NCI-H82 (cell line): ENCODE data around the gene TMEM221.
"Not testable (repeated sequence)": the region's sequence is repeated elsewhere in the genome, so short reads cannot be mapped to it uniquely, and the experiment has no call there.

Source experiments
- DNase-seq: peaks from one replicate; lab custom pipeline; 2025; lab: John Stamatoyannopoulos, UW

TMEM221 gene

GRCh38 chr19:17448131-17448967 lies at the start of gene TMEM221:
Gene TMEM221 (minus strand): TSS chr19:17448668. CDS start chr19:17448462, 206 bp downstream.
- DNase-seq: peak; percentile 66

DNA sequence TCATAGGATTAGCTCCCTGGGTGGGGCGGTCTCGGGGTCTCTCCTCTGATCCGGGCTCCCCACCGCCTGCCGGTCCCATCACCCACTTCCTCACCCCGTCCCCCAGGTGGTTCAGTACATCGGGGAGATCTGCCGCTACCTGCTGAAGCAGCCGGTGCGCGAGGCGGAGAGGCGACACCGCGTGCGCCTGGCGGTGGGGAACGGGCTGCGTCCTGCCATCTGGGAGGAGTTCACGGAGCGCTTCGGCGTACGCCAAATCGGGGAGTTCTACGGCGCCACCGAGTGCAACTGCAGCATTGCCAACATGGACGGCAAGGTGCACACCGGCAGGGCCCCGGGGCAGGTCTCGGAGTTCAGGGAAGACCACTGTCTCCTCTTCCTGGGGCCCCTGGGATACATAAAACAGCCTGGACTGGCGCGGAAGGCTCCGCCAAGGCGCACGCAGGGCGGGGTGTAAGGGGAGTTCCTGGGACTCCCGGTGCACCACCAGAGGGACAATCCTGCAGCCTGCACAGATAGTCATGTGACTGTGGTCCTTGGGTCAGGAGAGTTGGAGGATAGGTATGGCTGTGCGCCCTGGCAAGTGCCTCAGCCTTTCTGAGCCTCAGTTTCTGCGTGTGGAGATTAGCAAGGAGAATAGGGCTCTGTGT lies 48.8 kb upstream of the TMEM221 start:
- DNase-seq: no peak

DNA sequence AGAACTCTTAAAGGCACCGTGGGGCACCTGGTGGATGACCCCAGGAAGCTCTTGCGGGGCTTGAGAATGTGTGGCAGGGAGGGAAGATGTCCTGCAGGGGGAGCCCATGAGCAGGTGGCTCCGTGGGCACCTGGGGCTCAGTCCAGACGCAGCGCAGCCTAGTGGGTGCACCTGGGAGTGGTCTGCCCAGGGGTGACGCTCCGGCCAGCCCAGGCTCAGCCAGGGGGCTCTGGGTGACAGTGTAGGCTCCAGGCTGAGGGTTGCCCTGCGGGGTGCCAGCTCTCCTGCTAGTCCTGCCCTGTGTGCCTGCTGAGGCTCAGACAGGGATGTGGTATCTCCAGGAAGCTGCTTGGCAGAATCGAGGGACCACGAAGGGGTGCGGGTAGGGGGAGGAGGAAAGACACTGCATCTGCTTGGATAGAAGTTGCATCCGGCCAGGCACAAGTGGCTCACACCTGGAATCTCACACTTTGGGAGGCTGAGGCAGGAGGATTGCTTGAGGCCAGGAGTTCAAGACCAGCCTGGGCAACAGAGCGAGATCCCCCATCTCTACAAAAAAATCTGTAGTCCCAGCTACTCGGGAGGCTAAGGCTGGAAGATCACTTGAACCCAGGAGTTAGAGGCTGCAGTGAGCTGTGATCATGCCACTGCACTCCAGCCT lies 48.0 kb upstream of the TMEM221 start:
- DNase-seq: peak; percentile 96

GRCh38 chr19:17495639-17496296 lies 47.3 kb upstream of the TMEM221 start:
- peak; percentile 64 for DNase-seq

- DNase-seq: no peak
Measured at GRCh38 chr19:17491287-17491686, 42.8 kb upstream of the TMEM221 start.

- DNase-seq: no peak
Measured at GRCh38 chr19:17490411-17490810, 41.9 kb upstream of the TMEM221 start.

DNA sequence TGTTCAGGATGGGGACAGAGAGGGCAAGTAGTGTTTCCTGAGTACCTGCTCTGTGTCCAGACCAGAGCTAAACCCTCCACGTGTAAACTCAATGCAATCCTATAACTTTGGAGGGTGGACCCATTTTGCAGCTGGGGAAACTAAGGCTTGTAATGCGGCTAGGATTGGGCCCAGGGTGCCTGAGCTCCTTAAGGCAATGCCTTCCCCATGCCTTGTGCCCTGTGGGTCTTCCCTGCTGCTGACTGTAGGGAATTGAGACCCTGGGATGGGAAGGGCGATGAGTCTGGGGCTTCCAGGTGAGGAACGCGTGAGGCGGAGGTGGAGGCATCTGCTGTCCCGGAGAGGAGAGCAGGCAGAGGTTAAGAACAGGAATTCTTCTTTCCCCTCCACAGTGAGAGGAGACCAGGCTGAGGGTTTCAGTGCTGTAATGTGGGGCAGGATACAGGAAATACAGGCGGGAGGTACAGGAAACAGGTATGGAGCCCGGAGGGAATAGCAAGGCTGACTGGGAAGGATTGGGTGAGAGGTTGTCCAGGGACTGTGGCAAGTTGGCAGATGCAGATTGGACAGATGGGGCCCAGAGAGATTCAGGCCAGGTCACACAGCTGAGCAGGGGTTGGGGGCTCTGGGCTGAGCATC lies 41.0 kb upstream of the TMEM221 start:
- no peak for DNase-seq

DNA sequence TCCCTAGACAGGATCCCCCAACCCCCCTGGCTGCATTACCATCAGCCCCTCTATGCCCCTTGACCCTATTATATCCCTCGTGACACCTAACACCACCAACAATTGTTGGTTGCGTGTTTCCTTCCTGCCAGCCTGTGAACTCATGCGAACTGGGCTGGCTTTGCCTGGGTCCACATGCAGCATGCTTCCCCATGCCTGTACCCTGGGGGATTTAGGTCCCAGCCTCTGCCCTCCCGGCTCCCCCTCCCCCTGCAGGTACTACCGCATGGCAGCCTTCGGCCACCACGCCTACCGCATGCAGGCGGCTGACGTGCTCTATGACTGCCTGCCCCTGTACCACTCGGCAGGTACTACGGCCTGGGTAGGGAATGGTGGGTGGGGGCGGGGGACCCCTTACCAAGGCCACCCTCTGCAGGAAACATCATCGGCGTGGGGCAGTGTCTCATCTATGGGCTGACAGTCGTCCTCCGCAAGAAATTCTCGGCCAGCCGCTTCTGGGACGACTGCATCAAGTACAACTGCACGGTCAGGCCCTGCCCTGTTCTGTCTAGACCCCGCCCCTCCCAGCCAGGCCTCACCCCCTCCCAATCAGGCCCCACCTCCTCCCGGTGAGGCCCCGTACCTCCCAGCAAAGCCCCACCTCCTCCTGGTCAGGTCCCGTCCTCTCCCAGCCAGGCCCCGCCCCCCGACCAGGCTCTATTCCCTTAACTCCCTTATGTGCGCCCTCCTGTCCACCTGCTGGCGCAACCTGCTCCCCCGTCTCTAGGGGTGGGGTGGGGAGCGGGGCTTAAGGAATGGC lies 40.3 kb upstream of the TMEM221 start:
- DNase-seq: peak; percentile 100

GRCh38 chr19:17487284-17488121 lies 39.0 kb upstream of the TMEM221 start:
- peak; percentile 39 for DNase-seq

- no peak for DNase-seq
Measured at GRCh38 chr19:17486545-17487240, 38.2 kb upstream of the TMEM221 start.

DNA sequence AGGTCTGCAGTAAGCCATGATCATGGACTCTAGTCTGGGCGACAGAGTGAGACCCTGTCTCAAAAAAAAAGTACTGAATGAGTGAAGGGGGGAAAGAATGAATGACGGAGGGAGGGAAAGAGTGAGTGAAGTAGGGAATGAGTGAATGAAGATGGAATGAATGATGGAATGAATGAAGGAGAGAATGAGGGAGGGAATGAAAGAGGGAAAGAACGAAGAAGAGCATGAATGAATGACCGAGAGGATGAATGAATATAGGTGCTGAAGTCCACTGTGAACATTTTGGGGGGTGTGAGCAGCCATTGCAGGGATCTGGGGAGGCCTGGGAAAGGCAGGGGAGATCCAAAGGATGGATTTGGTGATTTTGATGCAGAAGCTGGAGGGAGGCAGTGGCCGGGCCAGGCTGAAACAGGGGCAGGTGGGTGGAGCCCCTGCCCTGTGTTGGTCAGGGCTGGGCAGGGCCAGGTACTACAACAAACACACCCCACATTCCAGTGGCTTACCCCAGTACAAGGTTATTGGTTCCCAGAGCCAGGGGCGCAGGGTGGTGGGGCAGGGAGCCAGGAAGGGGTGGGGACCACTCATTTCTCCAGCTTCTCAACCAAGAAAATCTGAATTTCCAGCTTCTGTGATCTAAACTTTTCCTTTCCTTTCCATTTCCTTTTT lies 36.2 kb upstream of the TMEM221 start:
- no peak for DNase-seq

DNA sequence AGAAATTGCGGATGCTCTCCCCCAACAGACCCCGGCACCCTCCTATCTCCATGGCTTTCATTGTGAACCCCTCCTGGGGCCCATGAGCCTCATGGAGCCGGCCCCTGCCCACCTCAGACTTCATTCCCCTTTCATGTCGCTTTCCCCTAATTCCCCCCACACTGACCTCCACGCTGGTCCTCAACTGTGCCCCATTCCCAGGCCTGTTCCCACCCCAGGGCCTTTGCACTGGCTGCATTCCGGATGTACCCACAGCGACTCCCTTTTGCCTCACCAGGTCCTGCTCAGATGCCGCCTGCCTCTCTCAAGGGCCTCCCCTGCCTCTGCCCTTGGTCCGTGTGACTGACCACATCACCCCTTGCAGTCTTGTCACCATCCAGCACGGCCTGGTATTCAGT lies 35.1 kb upstream of the TMEM221 start:
- DNase-seq: no peak

DNA sequence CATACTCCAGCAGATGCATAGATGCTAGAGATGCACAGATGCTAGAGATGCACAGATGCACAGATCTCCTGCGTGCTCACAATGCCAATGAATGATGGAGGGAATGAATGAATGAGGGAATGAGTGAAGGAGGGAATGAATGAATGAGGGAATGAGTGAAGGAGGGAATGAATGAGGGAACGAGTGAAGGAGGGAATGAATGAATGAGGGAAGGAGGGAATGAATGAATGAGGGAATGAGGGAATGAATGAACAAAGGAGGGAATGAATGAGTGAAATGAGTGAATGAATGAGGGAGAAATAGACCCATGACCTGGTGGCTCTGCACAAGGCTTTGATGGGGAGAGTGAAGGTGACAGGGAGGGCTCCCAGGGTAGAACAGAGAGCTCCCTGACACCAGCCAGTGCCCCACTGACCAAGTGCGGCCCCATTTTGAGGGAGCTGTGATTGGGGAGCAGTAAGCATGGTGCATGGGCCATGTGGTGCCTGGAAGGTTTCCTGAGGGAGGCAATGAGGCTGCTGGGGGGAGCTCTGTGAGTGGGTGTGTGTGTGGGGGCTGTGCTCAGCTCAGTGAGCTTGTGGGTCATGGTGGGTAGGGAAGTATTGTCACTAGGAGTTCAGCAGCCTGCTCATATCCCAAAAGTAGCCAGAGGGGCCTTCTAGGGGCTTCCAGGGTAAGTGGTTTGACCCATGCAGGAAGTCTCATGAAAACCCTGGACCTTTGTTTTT lies 34.6 kb upstream of the TMEM221 start:
- no peak for DNase-seq

GRCh38 chr19:17481986-17482385 lies 33.5 kb upstream of the TMEM221 start:
- peak; percentile 47 for DNase-seq

DNA sequence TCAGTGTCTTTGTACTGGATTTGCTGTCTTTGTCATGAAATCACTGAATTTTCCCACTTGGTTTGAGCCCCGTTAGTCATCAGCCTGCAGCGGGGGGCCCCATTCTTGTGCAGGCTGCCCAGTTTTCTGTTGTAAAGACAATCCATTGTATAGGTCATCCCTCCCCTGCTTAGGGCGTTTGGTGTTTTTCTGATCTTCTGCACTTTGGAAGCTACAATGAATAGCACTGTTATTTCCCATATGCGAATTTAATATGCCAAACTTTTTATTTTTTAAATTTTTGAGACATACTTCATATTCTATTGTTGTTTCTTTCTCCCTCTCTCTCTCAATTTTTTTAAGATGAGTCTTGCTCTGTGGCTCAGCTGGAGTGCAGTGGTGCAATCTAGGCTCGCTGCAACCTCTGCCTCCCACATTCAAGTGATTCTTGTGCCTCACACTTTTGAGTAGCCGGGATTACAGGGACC lies 30.9 kb upstream of the TMEM221 start:
- DNase-seq: no peak

- no peak for DNase-seq
Measured at GRCh38 chr19:17475541-17476115, 27.2 kb upstream of the TMEM221 start.

DNA sequence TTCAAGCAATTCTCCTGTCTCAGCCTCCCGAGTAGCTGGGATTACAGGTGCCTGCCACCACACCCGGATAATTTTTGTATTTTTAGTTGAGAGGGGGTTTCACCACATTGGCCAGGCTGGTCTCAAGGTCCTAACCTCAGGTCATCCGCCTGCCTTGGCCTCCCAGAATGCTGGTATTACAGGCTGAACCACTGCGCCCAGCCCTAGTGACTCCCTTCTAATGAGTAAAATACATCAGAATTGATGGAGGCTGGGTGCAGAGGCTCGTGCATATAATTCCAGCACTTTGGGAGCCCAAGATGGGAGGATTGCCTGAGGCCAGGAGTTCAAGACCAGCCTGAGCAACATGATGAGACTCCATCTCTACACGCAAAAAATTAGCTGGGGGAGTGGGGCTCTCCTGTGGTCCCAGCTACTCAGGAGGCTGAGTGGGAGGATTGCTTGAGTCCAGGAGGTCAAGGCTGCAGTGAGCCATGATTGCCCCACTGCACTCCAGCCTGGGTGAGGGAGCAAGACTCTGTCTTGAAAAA lies 26.6 kb upstream of the TMEM221 start:
- not testable (repeated sequence) for DNase-seq
